ENCODE results near the gene ABCA7. TPM values are rescaled to one million over a fixed set of nuclear protein-coding genes. Genes with fewer than 3 reads are reported as not detected.

The ABCA7 gene
- total and polyA plus RNA-seq, 2 of the 13 experiments (the other 11 are each of a cell fraction or from before 2014, with no cell fraction given), result 4.4 to 32.4 TPM

DNA sequence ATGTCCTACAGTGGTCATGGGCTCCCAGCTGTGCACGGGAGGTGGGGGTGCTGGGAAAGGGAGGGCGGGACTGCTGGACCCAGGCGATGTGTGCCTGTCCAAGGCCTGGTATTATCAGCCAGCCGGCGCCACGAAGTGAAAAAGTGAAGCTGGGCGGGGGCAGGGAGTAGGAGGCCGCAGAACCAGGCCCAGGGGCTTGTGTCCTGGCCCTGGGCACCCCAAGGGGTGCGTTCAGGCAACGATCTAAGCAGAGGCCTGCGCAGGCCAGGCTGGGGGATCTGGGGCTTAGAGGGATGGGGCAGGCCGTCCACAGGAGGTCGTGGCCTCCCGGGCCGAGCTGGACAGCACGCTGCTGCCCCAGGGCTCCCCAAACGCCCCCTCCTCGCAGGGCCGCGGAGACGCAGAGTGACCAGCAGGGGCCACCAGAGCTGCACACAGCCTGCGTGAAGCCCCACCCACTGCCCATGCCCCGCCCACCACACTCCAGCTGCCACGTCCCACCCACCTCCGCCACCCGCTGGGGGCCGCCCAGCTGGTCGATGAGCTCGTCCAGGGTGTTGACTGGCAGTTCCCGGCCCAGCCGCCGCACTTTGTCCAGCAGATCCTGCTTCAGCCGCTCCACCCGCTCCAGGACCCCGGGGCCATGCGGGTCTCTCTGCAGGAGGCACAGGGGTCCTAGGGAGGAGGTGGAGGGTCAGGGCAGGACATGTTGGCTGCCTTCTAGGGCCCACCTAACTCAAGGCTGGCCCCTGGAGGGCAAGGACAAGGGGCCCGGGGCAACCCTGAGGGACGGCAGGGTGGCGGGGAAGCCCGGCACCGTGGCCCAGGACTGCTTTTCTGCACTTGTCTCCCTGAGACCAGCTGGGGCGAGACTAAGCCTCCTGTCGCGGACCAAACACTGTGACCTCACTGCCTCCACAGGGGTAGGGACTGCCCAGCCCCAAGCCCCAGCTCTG is 73.4 kb downstream of the ABCA7 start:
- BruUV-seq (replicated peaks), result TSS peak; percentile 73
- Histone ChIP-seq H3K27me3 (ENCODE audit: control insufficient read depth in 1 of 2, insufficient read depth in 2 of 2, low read length in 2 of 2) (no peaks in the 10 kb centered on the region; a peak in 1 of 5 replicates), H3K36me3 (replicated peaks in 1 of 2; ENCODE audit: control insufficient read depth in 1 of 2, insufficient read depth in 2 of 2, low read length in 2 of 2) (peaks cover 9 to 12% of the 10 kb centered on the region in 2 experiments; a peak in 3 of 5 replicates), H3K9ac (ENCODE audit: insufficient read depth, low read depth, low read length) (peak overlapping the region; percentile 61), H3K27ac (ENCODE audit: extremely low read length, insufficient read depth, low read length) (peak overlapping the region; percentile 80), H3K4me3 (replicated peaks in 1 of 3; ENCODE audit: insufficient read depth in 1 of 3, low read depth in 2 of 3, low read length in 3 of 3) (peak overlapping the region in 2 of 3 experiments; percentile 29 to 60; a peak in 4 of 6 replicates), H3K4me1 (ENCODE audit: insufficient read depth, low read length) (peaks cover 15% of the 10 kb centered on the region), H4K20me1 (ENCODE audit: insufficient read depth, low read length) (no peaks in the 10 kb centered on the region), H3K4me2 (ENCODE audit: low read depth, low read length) (peak overlapping the region; percentile 75), H3K9me3 (ENCODE audit: low read length) (no peaks in the 10 kb centered on the region), H3K79me2 (ENCODE audit: insufficient read depth, low read length) (no peaks in the 10 kb centered on the region), H2AFZ (ENCODE audit: low read length) (no peak overlapping the region)
- DNase-seq (ENCODE audit: low spot score), result peak; percentile 89
- in situ Hi-C loops (cut with HindIII; ENCODE audit: extremely low pct_ligation_motif_present, low pct_unique_long_range_greater_than_20kb), result loop anchor here (5.0 kb wide), 1 partner anchor 79 kb away; no protein-coding TSS in a partner anchor
- ChIA-PET CTCF (ENCODE audit: low intra/inter-chr PET ratio, low total read pairs) (interaction anchor here (1.8 kb wide), 1 partner anchor 81 kb away, joined by 28 read pairs; no protein-coding TSS in a partner anchor), POLR2A (interaction anchor here (0.6 to 3.0 kb wide), 17 partner anchors 10 to 156 kb away, joined by 3 to 28 read pairs (median 5); partner anchors contain the start of genes ATP5F1D, CIRBP, CNN2 and GPX4)
- FAIRE-seq, result peak; percentile 91
- intact Hi-C loops (cut with micrococcal nuclease; ENCODE audit: unreplicated experiment), result loop anchor here (5.0 kb wide), 1 partner anchor 79 kb away; no protein-coding TSS in a partner anchor
- 38% methylated on average over 16 of the region's 44 CpGs for WGBS (ENCODE audit: low lambda C conversion rate)
- peak; percentile 82 for ATAC-seq
- TF ChIP-seq GABPB1 (CRISPR knock-in tag; IDR thresholded peaks at IDR 0.05) (peak; percentile 77), LCORL (IDR thresholded peaks at IDR 0.05) (no peak), LCORL (CRISPR knock-in tag; IDR thresholded peaks at IDR 0.05) (peak; percentile 95), ZNF674 (CRISPR knock-in tag; IDR thresholded peaks at IDR 0.05; ENCODE audit: low read depth) (no peak), CCAR2 (optimal IDR thresholded peaks at IDR 0.05; ENCODE audit: low read depth, low read length) (no peak), MBNL3 (CRISPR knock-in tag; conservative IDR thresholded peaks at IDR 0.05) (no peak)
- TF ChIP-seq, protein P1, sequence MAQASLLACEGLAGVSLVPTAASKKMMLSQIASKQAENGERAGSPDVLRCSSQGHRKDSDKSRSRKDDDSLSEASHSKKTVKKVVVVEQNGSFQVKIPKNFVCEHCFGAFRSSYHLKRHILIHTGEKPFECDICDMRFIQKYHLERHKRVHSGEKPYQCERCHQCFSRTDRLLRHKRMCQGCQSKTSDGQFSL (CRISPR knock-in tag; IDR thresholded peaks at IDR 0.05), result 0 out of 2 replicates have a peak, but pooled peaks have one; percentile 61
- TF ChIP-seq, protein P2, sequence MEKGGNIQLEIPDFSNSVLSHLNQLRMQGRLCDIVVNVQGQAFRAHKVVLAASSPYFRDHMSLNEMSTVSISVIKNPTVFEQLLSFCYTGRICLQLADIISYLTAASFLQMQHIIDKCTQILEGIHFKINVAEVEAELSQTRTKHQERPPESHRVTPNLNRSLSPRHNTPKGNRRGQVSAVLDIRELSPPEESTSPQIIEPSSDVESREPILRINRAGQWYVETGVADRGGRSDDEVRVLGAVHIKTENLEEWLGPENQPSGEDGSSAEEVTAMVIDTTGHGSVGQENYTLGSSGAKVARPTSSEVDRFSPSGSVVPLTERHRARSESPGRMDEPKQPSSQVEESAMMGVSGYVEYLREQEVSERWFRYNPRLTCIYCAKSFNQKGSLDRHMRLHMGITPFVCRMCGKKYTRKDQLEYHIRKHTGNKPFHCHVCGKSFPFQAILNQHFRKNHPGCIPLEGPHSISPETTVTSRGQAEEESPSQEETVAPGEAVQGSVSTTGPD (CRISPR knock-in tag; IDR thresholded peaks at IDR 0.05), result no peak
- TF ChIP-seq, protein P3, sequence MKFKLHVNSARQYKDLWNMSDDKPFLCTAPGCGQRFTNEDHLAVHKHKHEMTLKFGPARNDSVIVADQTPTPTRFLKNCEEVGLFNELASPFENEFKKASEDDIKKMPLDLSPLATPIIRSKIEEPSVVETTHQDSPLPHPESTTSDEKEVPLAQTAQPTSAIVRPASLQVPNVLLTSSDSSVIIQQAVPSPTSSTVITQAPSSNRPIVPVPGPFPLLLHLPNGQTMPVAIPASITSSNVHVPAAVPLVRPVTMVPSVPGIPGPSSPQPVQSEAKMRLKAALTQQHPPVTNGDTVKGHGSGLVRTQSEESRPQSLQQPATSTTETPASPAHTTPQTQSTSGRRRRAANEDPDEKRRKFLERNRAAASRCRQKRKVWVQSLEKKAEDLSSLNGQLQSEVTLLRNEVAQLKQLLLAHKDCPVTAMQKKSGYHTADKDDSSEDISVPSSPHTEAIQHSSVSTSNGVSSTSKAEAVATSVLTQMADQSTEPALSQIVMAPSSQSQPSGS (CRISPR knock-in tag; IDR thresholded peaks at IDR 0.05), result 0 out of 2 replicates have a peak, but pooled peaks have one; percentile 70
- TF ChIP-seq, protein P4, sequence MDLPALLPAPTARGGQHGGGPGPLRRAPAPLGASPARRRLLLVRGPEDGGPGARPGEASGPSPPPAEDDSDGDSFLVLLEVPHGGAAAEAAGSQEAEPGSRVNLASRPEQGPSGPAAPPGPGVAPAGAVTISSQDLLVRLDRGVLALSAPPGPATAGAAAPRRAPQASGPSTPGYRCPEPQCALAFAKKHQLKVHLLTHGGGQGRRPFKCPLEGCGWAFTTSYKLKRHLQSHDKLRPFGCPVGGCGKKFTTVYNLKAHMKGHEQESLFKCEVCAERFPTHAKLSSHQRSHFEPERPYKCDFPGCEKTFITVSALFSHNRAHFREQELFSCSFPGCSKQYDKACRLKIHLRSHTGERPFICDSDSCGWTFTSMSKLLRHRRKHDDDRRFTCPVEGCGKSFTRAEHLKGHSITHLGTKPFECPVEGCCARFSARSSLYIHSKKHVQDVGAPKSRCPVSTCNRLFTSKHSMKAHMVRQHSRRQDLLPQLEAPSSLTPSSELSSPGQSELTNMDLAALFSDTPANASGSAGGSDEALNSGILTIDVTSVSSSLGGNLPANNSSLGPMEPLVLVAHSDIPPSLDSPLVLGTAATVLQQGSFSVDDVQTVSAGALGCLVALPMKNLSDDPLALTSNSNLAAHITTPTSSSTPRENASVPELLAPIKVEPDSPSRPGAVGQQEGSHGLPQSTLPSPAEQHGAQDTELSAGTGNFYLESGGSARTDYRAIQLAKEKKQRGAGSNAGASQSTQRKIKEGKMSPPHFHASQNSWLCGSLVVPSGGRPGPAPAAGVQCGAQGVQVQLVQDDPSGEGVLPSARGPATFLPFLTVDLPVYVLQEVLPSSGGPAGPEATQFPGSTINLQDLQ (CRISPR knock-in tag; IDR thresholded peaks at IDR 0.05), result no peak
- TF ChIP-seq, protein P5, sequence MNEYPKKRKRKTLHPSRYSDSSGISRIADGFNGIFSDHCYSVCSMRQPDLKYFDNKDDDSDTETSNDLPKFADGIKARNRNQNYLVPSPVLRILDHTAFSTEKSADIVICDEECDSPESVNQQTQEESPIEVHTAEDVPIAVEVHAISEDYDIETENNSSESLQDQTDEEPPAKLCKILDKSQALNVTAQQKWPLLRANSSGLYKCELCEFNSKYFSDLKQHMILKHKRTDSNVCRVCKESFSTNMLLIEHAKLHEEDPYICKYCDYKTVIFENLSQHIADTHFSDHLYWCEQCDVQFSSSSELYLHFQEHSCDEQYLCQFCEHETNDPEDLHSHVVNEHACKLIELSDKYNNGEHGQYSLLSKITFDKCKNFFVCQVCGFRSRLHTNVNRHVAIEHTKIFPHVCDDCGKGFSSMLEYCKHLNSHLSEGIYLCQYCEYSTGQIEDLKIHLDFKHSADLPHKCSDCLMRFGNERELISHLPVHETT (CRISPR knock-in tag; conservative IDR thresholded peaks at IDR 0.05), result 0 out of 2 replicates have a peak, but pooled peaks have one; percentile 64

All from HepG2 (cell line).